SJCRH30 (cell line): ENCODE data around the gene TXK. TPM values are rescaled to one million over a fixed set of nuclear protein-coding genes. Genes with fewer than 3 reads are reported as not detected.

Experiments used
- DNase-seq, 2 experiments: peaks; one replicate each; pipeline ENCODE4 v3.0.0-alpha.2; 2015 to 2020
- H3K27ac ChIP-seq: fragments of 250-450 bp; sonication (Bioruptor Pico); 2 replicates; pipeline ENCODE4 v1.5.1; 2020; ENCODE audit warnings: mild to moderate bottlenecking, moderate library complexity
- H3K27me3 ChIP-seq: fragments of 250-450 bp; sonication (Bioruptor Pico); 2 replicates; pipeline ENCODE4 v1.5.1; 2020; ENCODE audit warnings: mild to moderate bottlenecking, moderate library complexity
- H3K36me3 ChIP-seq: fragments of 250-450 bp; sonication (Bioruptor Pico); 2 replicates; pipeline ENCODE4 v1.5.1; 2020; ENCODE audit warnings: mild to moderate bottlenecking, moderate library complexity
- H3K4me1 ChIP-seq: fragments of 250-450 bp; sonication (Bioruptor Pico); 2 replicates; pipeline ENCODE4 v1.5.1; 2020; ENCODE audit warnings: mild to moderate bottlenecking, moderate library complexity
- H3K4me3 ChIP-seq: fragments of 250-450 bp; sonication (Bioruptor Pico); 2 replicates; pipeline ENCODE4 v1.5.1; 2020; ENCODE audit warnings: mild to moderate bottlenecking, moderate library complexity
- H3K9me3 ChIP-seq: fragments of 250-450 bp; sonication (Bioruptor Pico); replicated peaks from 2 replicates; pipeline ENCODE4 v1.5.1; 2020; ENCODE audit warnings: mild to moderate bottlenecking, moderate library complexity
- total RNA-seq: library from RNA; depleted of rRNA; stranded (reverse); fragments of >200 nt; shearing (Covaris generic); gene quantifications from 2 replicates; pipeline ENCODE4 v1.2.3, GENCODE V29; 2014

The TXK gene
- total RNA-seq, 1 experiment from 2014 or later: 1.1 TPM

DNA sequence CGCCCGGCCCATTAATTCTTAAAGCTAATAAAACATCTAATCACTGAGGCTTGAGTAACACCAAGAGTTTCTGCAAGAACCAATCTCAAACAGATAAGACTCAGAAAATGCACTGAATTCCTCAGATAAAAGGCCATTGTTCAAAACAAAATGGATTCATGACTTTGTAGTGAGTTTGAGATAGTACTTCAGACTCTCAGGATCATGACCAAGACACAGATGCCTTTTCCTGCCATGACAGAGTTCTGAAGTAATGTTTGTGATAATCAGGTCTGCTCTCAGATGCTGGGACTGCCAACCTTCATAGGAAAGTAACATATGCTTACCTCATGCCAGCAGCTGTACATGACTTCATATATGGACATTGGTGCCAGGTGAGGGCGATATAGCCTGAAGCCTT lies 62.9 kb downstream of the TXK start:
- no peaks in the 10 kb centered on the region for H3K27me3 ChIP-seq

DNA sequence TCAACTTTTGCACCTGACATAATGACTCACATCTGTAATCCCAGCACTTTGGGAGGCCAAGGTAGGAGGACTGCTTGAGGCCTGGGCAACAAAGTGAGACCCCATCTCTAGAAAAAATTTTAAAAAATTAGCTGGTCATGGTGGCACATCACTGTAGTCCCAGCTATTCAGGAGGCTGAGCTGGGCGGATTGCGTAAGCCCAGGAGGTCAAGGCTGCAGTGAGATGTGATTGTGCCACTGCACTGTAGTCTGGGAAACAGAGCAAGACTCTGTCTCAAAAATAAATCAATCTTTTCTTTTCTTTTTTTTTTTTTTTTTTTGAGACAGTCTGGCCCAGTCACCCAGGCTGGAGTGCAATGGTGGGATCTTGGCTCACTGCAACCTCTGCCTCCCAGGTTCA lies 65.0 kb downstream of the TXK start:
- Histone ChIP-seq H3K27ac (no peak overlapping the region), H3K36me3 (no peaks in the 10 kb centered on the region), H3K27me3 (no peaks in the 10 kb centered on the region), H3K4me1 (no peaks in the 10 kb centered on the region), H3K9me3 (no peaks in the 10 kb centered on the region), H3K4me3 (no peak overlapping the region)
- DNase-seq: no peak

More for the DNA sequence above, 62.9 kb downstream of the TXK start:
- DNase-seq: no peak
- Histone ChIP-seq H3K9me3 (no peaks in the 10 kb centered on the region), H3K27ac (no peak overlapping the region), H3K4me3 (no peak overlapping the region), H3K4me1 (no peaks in the 10 kb centered on the region), H3K36me3 (no peaks in the 10 kb centered on the region)

GRCh38 chr4:48068182-48068581 lies 65.9 kb downstream of the TXK start:
- H3K27ac ChIP-seq: no peak overlapping the region
- no peaks in the 10 kb centered on the region for H3K36me3 ChIP-seq
- DNase-seq: no peak
- H3K9me3 ChIP-seq: no peaks in the 10 kb centered on the region
- no peak overlapping the region for H3K4me3 ChIP-seq
- no peaks in the 10 kb centered on the region for H3K4me1 ChIP-seq
- H3K27me3 ChIP-seq: no peaks in the 10 kb centered on the region

- DNase-seq: no peak
- no peaks in the 10 kb centered on the region for H3K9me3 ChIP-seq
- no peaks in the 10 kb centered on the region for H3K4me1 ChIP-seq
- H3K27me3 ChIP-seq: no peaks in the 10 kb centered on the region
- H3K4me3 ChIP-seq: no peak overlapping the region
- H3K36me3 ChIP-seq: no peaks in the 10 kb centered on the region
- H3K27ac ChIP-seq: no peak overlapping the region
These were observed 66.5 kb downstream of the TXK start for GRCh38 chr4:48067536-48067935.

GRCh38 chr4:48065587-48066052 lies 68.4 kb downstream of the TXK start:
- no peaks in the 10 kb centered on the region; the same call in 1 of the 2 replicates for H3K9me3 ChIP-seq
- H3K27me3 ChIP-seq: no peaks in the 10 kb centered on the region
- no peaks in the 10 kb centered on the region for H3K4me1 ChIP-seq
- no peak for DNase-seq
- H3K36me3 ChIP-seq: no peaks in the 10 kb centered on the region
- no peak overlapping the region for H3K4me3 ChIP-seq
- H3K27ac ChIP-seq: no peak overlapping the region

DNA sequence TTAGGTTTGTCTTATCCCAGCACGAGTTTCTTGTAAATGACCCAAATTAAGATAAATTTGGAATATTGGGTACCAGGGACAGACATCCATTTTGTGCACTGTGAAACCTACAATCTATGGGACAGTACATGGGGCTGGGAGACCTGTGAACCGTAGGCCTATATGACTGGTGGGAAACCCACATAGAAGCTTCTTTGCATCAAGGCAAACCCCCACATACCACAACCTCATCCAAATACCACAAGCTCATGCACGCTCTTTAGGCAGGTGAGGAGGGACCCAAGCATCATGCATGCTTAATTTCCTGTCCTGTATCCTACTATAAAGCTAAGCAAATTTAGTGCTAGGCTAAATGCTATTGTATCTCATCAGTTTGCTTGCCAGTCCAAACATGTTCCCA lies 69.7 kb downstream of the TXK start:
- Histone ChIP-seq H3K9me3 (no peaks in the 10 kb centered on the region; the same call in 1 of the 2 replicates), H3K27ac (no peak overlapping the region), H3K4me3 (no peak overlapping the region), H3K27me3 (no peaks in the 10 kb centered on the region), H3K4me1 (no peaks in the 10 kb centered on the region), H3K36me3 (no peaks in the 10 kb centered on the region)
- DNase-seq: no peak

GRCh38 chr4:48058617-48059530 lies 75.2 kb downstream of the TXK start:
- Histone ChIP-seq H3K27me3 (no peaks in the 10 kb centered on the region), H3K9me3 (no peaks in the 10 kb centered on the region; the same call in 1 of the 2 replicates)
- DNase-seq: no peak

GRCh38 chr4:48051078-48051477 lies 83.0 kb downstream of the TXK start:
- Histone ChIP-seq H3K9me3 (no peaks in the 10 kb centered on the region), H3K4me1 (no peaks in the 10 kb centered on the region), H3K27me3 (no peaks in the 10 kb centered on the region), H3K36me3 (no peaks in the 10 kb centered on the region), H3K4me3 (no peak overlapping the region), H3K27ac (no peak overlapping the region)
- no peak for DNase-seq

More at GRCh38 chr4:48058617-48059530, 75.2 kb downstream of the TXK start:
- Histone ChIP-seq H3K36me3 (no peaks in the 10 kb centered on the region), H3K4me3 (no peak overlapping the region), H3K4me1 (no peaks in the 10 kb centered on the region), H3K27ac (no peak overlapping the region)

DNA sequence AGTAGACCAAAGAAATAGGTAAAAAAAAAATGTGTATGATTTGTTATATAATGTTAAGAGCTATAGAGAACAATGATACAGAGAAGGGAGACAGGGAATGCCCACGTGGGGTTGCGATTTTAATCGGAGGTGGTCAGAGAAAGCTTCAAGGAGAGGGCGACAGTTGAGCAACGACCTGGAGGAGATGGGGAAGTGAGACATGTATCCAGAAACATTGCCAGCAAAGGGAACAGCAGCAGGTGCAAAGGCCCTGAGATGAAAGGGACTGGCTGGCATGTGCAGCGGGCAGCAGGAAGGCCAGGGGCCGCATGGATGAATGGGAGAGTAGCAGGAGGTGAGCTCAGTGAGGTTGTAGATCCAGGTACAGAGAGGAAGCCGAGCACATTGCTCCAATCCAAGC lies 84.6 kb downstream of the TXK start:
- Histone ChIP-seq H3K4me3 (no peak overlapping the region), H3K27ac (no peak overlapping the region), H3K36me3 (no peaks in the 10 kb centered on the region), H3K27me3 (no peaks in the 10 kb centered on the region), H3K4me1 (no peaks in the 10 kb centered on the region), H3K9me3 (no peaks in the 10 kb centered on the region)
- no peak for DNase-seq

GRCh38 chr4:48047896-48048295 lies 86.2 kb downstream of the TXK start:
- H3K4me1 ChIP-seq: no peaks in the 10 kb centered on the region
- H3K9me3 ChIP-seq: no peaks in the 10 kb centered on the region
- H3K27me3 ChIP-seq: no peaks in the 10 kb centered on the region; the same call in 1 of the 2 replicates
- no peak for DNase-seq
- H3K4me3 ChIP-seq: no peak overlapping the region
- no peak overlapping the region for H3K27ac ChIP-seq
- H3K36me3 ChIP-seq: no peaks in the 10 kb centered on the region

- Histone ChIP-seq H3K27me3 (no peaks in the 10 kb centered on the region; the same call in 1 of the 2 replicates), H3K27ac (no peak overlapping the region), H3K4me1 (no peaks in the 10 kb centered on the region), H3K36me3 (no peaks in the 10 kb centered on the region), H3K4me3 (no peak overlapping the region), H3K9me3 (no peaks in the 10 kb centered on the region)
- DNase-seq: no peak
These were observed 86.6 kb downstream of the TXK start for GRCh38 chr4:48047421-48047844.

DNA sequence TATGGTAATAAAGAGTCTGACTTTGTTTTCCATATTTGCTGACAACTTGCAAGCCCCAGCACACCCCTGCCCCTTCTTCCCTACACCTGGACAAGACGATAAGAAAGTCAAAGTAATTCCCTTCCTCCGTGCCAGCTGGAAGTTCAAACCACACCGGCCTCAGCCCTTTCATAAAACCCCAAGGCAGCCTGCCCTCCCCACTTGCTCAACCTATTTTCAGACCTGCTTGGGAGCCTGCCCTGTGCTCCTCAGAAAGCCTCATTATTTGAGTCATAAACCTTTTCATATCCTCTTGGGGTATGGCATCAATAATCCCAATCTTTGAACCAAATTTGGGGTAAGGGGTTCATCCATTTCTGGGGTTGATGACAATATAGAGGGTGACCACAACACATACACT lies 88.0 kb downstream of the TXK start:
- Histone ChIP-seq H3K27ac (no peak overlapping the region), H3K4me3 (no peak overlapping the region), H3K4me1 (no peaks in the 10 kb centered on the region), H3K36me3 (no peaks in the 10 kb centered on the region), H3K9me3 (no peaks in the 10 kb centered on the region), H3K27me3 (peaks cover 3% of the 10 kb centered on the region; the same call in 1 of the 2 replicates)
- no peak for DNase-seq

GRCh38 chr4:48044298-48044697 lies 89.8 kb downstream of the TXK start:
- no peak for DNase-seq
- H3K9me3 ChIP-seq: no peaks in the 10 kb centered on the region
- H3K27ac ChIP-seq: no peak overlapping the region
- peaks cover 3% of the 10 kb centered on the region; the same call in 1 of the 2 replicates for H3K27me3 ChIP-seq
- H3K4me1 ChIP-seq: no peaks in the 10 kb centered on the region
- H3K36me3 ChIP-seq: no peaks in the 10 kb centered on the region
- H3K4me3 ChIP-seq: no peak overlapping the region

- no peak for DNase-seq
- no peak overlapping the region for H3K27ac ChIP-seq
- peaks cover 3% of the 10 kb centered on the region; the same call in 1 of the 2 replicates for H3K27me3 ChIP-seq
- H3K9me3 ChIP-seq: no peaks in the 10 kb centered on the region
- H3K4me1 ChIP-seq: no peaks in the 10 kb centered on the region
- no peak overlapping the region for H3K4me3 ChIP-seq
- no peaks in the 10 kb centered on the region for H3K36me3 ChIP-seq
These were observed 90.5 kb downstream of the TXK start for GRCh38 chr4:48043504-48043903.

- DNase-seq: no peak
- H3K9me3 ChIP-seq: no peaks in the 10 kb centered on the region
- H3K36me3 ChIP-seq: no peaks in the 10 kb centered on the region
- no peaks in the 10 kb centered on the region for H3K4me1 ChIP-seq
- no peak overlapping the region for H3K27ac ChIP-seq
- H3K27me3 ChIP-seq: peaks cover 3% of the 10 kb centered on the region; the same call in 1 of the 2 replicates
- H3K4me3 ChIP-seq: no peak overlapping the region
These were observed 91.0 kb downstream of the TXK start for GRCh38 chr4:48042979-48043461.
